Measurements from ENCODE around the gene MAPKAPK2.
"Not testable (repeated sequence)": the region's sequence is repeated elsewhere in the genome, so short reads cannot be mapped to it uniquely, and the experiment has no call there.

The MAPKAPK2 gene

GRCh38 chr1:206684478-206685333, at the start of gene MAPKAPK2:
Gene MAPKAPK2 (plus strand): TSS chr1:206684905. CDS start chr1:206685230, 325 bp downstream.
- peak; percentile 78 to 82 for DNase-seq

GRCh38 chr1:206635080-206635977, 49.4 kb upstream of the MAPKAPK2 start, which contains the start of gene DYRK3:
Gene DYRK3 (plus strand): TSS chr1:206635536. CDS start chr1:206635704, 168 bp downstream.
- DNase-seq = peak; percentile 93 to 96

DNA sequence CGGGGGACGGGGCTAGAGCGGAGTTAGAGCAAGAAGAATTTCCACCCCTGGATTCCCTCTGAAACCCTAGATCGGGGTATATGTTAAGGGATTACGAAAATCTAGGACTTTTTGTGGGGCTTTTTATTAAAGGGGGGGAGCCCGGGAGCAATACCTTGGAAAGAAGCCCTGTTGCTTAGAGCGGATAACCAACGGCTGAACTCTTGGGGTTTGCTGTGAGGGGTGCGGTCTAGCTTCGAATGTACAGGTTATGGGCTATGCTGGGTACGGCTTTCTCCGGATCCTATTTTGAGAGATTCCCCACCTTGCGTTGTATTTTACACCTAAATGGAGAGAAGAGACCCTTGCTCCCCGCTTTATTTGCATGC, 48.7 kb upstream of the MAPKAPK2 start:
- DNase-seq = peak in 1 of 2 donors; percentile 23

DNA sequence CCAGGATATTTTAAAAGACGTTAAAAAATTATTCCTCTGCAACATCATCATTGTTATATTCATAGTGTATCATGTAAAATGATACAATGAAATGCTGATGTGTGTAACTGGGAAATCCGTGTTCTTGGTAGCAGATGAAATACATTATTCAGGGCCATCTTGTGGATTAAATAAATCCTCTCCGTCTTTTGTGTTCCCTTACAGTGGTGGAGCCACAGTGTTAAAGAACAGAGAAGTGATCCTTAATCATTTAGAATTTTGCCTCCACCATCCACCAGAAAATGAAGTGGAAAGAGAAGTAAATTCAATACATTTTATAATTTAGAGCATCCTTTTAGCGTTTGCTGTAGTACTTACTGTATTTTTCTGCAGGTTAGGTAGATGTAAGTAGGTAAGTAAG, 48.0 kb upstream of the MAPKAPK2 start:
- no peak for DNase-seq

DNA sequence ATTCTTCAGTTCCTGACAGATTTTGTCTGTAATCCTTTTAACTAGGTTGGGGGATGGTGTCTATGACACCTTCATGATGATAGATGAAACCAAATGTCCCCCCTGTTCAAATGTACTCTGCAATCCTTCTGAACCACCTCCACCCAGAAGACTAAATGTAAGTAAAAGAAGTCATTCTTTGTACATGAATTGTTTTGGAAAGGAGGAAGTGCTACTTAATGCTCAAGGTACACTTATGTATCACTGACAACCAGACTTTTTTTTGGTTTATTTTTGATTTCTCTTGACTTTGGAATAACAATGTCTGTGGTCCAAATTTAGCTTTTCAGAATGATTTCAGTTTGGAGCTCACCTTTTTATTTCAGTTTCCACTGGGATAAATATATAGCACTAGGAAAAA, 47.1 kb upstream of the MAPKAPK2 start:
- DNase-seq = no peak

DNA sequence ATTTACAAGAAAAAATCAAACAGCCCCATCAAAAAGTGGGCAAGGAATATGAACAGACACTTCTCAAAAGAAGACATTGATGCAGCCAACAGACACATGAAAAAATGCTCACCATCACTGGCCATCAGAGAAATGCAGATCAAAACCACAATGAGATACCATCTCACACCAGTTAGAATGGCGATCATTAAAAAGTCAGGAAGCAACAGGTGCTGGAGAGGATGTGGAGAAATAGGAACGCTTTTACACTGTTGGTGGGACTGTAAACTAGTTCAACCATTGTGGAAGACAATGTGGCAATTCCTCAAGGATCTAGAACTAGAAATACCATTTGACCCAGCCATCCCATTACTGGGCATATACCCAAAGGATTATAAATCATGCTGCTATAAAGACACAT, 42.6 kb upstream of the MAPKAPK2 start:
- not testable (repeated sequence) for DNase-seq

- no peak for DNase-seq
Observed at GRCh38 chr1:206643118-206643698, 41.5 kb upstream of the MAPKAPK2 start.

DNA sequence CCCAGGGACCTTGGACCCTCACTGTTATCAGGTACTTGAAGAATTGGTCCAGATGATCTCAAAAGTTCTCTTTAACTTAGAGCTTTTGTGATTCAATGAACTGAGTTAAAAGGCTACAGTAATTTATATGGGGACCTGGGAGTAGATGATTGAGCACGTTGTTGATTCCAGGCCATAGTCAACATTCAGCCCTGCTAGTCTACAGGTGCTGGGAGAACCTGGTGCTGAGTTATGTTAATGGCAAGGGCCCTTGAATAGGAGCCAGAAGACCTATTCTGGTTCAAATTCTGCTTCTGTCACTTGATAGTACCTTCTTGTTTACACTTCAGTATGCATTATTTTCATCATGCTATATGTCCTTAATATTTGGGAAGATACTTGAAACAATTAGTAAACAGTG, 38.2 kb upstream of the MAPKAPK2 start:
- no peak for DNase-seq

GRCh38 chr1:206647224-206647623, 37.5 kb upstream of the MAPKAPK2 start:
- no peak for DNase-seq

GRCh38 chr1:206649261-206649921, 35.3 kb upstream of the MAPKAPK2 start:
- no peak for DNase-seq

DNA sequence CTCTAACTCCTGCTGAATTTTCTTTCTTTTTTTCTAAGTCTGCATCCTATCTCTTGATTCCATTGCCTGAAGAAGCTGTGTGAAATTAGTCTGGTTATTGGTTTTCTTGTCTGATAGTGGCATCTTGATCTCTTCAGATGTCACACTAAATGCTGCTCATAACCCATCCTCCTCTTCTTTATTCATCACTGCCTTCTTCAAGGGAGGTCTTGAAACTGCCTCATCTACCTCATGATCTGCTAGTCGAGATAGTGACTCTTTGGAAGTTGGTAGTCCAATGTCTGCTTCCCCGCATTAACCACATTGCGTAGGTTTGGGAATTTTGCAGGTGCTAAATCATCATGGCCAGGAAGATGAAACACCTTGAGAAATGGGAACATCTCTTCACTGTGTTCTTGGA, 33.7 kb upstream of the MAPKAPK2 start:
- DNase-seq = no peak

GRCh38 chr1:206651958-206652890, 32.5 kb upstream of the MAPKAPK2 start:
- no peak for DNase-seq

DNA sequence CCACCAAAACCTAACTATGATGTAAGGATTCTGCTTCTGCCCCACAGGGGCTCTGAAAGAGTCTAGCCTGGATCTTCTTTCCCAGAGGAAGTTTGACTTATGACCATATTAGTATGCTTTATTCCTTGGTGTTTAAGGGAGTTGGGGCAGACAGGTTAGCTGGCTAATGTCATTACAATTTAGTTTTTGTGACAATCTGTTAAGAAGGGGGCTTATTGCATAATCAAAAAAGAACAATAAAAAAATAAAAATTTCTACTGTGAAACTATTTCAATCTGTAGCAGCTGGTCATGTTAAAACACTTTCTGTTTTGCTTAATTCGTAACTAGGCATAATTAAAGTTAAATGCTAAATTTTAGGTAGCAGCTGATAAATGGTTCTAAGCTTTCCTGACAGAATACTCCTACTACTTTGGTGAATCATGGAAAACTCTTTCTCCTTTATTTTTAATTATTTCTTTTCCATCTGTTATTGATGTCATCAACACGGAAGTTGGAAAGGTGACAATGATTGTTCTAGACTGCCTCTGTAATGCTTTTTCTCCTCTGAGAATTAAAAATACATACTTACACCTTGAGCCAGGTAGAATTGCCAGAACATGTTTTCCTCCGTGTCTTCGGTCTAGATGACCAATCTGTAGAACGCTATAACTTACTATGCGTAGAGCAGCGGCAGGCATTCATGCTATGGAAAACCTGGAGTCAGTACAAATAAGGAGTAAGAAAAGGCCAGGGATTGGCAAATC, 30.8 kb upstream of the MAPKAPK2 start:
- DNase-seq = no peak

- DNase-seq = no peak
Observed at GRCh38 chr1:206654828-206655227, 29.9 kb upstream of the MAPKAPK2 start.

DNA sequence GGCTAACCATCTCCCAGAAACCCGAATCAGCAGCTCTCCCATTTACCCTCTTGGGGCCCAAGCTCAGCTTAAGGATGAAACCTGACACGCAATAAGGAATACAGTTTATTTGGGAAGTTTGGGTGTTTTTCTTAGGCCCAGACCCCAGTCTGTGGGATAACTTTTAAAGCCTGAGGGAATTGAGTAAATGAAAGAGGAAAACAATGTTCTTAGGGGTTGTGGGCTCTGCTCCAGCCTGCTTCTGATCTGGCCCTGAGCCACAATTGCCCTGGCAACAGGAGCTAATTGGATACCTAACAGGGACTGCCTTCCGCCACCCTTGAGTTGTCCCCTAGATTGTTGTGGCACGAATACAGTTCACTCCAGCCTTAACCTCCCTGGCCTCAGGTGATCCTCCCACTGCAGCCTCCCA, 29.2 kb upstream of the MAPKAPK2 start:
- DNase-seq = no peak

GRCh38 chr1:206656936-206657335, 27.8 kb upstream of the MAPKAPK2 start:
- no peak for DNase-seq

- DNase-seq = no peak
Observed at GRCh38 chr1:206657751-206658150, 27.0 kb upstream of the MAPKAPK2 start.

DNA sequence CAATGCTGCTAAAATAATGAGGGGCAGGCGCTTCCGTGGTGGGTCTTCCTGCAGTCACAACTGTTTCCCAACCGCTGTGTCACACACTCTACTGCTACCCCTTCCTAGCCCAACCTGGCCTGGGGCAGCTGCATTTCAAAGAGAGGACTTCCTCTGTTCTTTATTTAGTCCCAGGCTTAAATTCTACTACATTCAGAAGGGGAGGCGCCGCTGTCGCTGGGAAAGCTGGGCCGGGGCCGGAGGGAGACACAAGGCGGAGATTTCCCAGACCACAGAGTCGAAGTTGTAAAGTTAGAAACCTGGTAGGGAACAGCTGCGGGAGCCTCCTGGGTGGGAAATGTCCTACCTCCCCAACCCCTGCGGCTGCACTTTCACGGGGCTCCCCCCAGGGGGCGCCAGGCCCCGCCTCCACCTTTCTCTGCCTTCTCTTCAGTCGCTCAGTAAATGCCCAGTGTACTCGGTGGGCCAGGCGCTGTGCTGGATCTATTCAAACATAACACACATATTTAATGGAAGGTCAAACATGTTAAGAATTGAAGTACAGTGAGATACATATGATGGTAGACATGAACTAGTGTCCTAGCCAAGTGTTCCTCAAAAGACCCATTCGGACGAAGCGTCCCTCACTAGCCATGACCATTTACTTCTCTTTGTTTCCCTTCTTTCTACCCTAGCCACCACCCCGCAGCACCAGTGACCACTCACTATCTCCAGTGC, 26.3 kb upstream of the MAPKAPK2 start:
- DNase-seq = peak; percentile 65 to 66

GRCh38 chr1:206658981-206659273, 25.8 kb upstream of the MAPKAPK2 start:
- DNase-seq = no peak

- no peak for DNase-seq
Observed at GRCh38 chr1:206660136-206660535, 24.6 kb upstream of the MAPKAPK2 start.

Data from stimulated activated CD4-positive, alpha-beta T cell treated with anti-CD3 and anti-CD28 coated beads, Interleukin-2, amount 100 ng/mL, for 24 hours (primary cell).